Calu3 (cell line): ENCODE data around the gene GRAMD4. TPM values are rescaled to one million over a fixed set of nuclear protein-coding genes. Genes with fewer than 3 reads are reported as not detected.

Source experiments
- BruUV-seq: library from RNA; stranded (reverse); fragments of 400-500 nt; replicated peaks from 2 replicates; lab custom pipeline; 2021; lab: Mats Ljungman, UMichigan
- CTCF ChIA-PET: fragments of 300-600 bp; sonication (Branson Sonifier 250); formaldehyde crosslinking; loops from one replicate; lab custom pipeline; 2022; ENCODE audit warnings: antibody characterized with exemption; lab: Charles Lee
- DNase-seq: peaks from one replicate; pipeline ENCODE4 v3.0.0; 2022
- H3K27ac Mint-ChIP-seq: one replicate; pipeline ENCODE4 v1.8.0; 2022; ENCODE audit warnings: mixed read lengths; ENCODE audit not compliant: unreplicated experiment
- H3K27me3 Mint-ChIP-seq: one replicate; pipeline ENCODE4 v1.8.0; 2022; ENCODE audit warnings: mixed read lengths; ENCODE audit not compliant: unreplicated experiment
- H3K36me3 Mint-ChIP-seq: one replicate; pipeline ENCODE4 v1.8.0; 2022; ENCODE audit warnings: mild to moderate bottlenecking, moderate library complexity, mixed read lengths; ENCODE audit not compliant: insufficient read depth, unreplicated experiment
- H3K4me1 Mint-ChIP-seq: one replicate; pipeline ENCODE4 v1.8.0; 2022; ENCODE audit warnings: mild to moderate bottlenecking, low read depth, mixed read lengths; ENCODE audit not compliant: unreplicated experiment
- H3K4me3 Mint-ChIP-seq: one replicate; pipeline ENCODE4 v1.8.0; 2022; ENCODE audit warnings: mild to moderate bottlenecking, low read depth, moderate library complexity, mixed read lengths; ENCODE audit not compliant: unreplicated experiment
- H3K9me3 Mint-ChIP-seq: one replicate; pipeline ENCODE4 v1.8.0; 2022; ENCODE audit warnings: low read depth, mixed read lengths; ENCODE audit not compliant: unreplicated experiment
- CTCF ChIP-seq: fragments of 200-600 bp; IDR thresholded peaks from one replicate; pipeline ENCODE4 v1.8.0; 2022; ENCODE audit warnings: antibody characterized with exemption; ENCODE audit not compliant: unreplicated experiment
- intact Hi-C: fragments of 100-400 bp; cut with micrococcal nuclease; formaldehyde crosslinking; loops from one replicate; pipeline ENCODE4 v1.10.0; 2022; ENCODE audit not compliant: unreplicated experiment
- total RNA-seq: library from RNA; stranded (reverse); gene quantifications from 2 replicates; pipeline ENCODE4 v1.2.3, GENCODE V29; 2022

The GRAMD4 gene
- total RNA-seq, 1 experiment from 2014 or later = 61.2 TPM

DNA sequence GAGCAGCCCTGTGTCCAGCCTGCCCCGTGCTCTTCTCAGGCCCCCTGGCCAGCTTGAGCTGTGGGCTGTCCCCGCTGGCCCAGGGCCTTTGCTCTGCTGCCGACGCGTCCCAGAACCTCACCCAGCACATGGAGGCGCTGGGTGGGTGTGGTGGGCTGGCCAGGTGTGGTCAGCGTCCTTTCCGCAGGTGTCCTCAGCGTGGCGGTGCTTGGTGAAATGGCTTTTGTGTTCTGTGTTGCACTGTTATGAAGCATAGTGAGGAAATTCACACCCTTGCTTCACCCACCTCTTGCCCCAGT is 37.4 kb downstream of the GRAMD4 start:
- H3K4me1 Mint-ChIP-seq = peaks cover 27% of the 10 kb centered on the region
- BruUV-seq = no TSS peak
- no peak for TF ChIP-seq CTCF
- no peak overlapping the region for H3K4me3 Mint-ChIP-seq
- no peaks in the 10 kb centered on the region for H3K27me3 Mint-ChIP-seq
- H3K9me3 Mint-ChIP-seq = no peaks in the 10 kb centered on the region
- CTCF ChIA-PET = no interaction called here
- H3K27ac Mint-ChIP-seq = no peak overlapping the region
- intact Hi-C loops = no loop called here
- peaks cover 12% of the 10 kb centered on the region for H3K36me3 Mint-ChIP-seq
- no peak for DNase-seq

DNA sequence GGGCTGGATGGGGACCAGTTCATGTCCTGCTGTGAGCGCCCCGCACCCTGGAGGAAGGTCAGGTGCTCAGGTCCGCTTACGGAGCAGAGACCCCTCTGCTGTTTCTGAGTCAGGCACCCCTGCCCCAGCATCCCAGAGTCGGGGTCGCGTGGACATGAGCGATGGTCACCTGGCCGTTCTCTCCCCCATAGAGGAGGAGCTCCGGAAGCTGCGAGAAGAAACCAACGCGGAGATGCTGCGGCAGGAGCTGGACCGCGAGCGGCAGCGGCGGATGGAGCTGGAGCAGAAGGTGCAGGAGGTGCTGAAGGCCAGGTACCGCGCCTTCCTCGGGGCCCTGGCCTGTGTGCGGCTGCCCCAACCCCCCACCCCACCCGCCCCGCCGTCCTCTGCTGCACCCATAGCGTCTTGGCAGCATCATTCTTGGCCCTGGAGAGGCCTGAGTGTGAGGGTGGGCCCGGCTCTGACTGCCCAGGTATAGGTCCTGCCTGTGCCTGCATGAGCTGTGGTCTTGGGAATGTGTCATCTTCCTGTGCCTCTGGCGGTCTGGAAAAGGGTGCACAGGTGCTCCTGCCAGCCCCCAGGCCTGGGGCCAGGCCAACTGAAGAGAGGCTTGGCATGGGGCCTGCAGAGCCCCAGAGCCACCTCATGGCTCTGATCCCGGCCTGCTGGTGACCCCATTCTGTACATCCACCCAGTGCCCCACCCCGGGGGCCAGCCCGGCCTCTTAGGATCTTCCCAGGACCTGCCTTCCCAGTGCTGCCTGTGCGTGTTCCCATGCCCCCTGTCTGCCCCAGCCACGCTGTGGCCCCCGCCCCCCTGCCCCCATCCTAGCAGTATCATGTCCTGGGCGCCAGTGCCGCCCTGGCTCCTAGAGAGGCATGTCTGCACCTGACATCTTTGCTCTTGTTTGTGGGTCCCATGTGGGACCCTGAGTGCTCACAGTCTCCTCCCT is 38.1 kb downstream of the GRAMD4 start:
- Mint-ChIP-seq H3K36me3 (peaks cover 10% of the 10 kb centered on the region), H3K4me3 (no peak overlapping the region), H3K9me3 (no peaks in the 10 kb centered on the region), H3K27ac (no peak overlapping the region), H3K27me3 (no peaks in the 10 kb centered on the region), H3K4me1 (peaks cover 22% of the 10 kb centered on the region)
- BruUV-seq = no TSS peak
- no peak for DNase-seq
- CTCF ChIA-PET = no interaction called here
- intact Hi-C loops = no loop called here
- no peak for TF ChIP-seq CTCF

DNA sequence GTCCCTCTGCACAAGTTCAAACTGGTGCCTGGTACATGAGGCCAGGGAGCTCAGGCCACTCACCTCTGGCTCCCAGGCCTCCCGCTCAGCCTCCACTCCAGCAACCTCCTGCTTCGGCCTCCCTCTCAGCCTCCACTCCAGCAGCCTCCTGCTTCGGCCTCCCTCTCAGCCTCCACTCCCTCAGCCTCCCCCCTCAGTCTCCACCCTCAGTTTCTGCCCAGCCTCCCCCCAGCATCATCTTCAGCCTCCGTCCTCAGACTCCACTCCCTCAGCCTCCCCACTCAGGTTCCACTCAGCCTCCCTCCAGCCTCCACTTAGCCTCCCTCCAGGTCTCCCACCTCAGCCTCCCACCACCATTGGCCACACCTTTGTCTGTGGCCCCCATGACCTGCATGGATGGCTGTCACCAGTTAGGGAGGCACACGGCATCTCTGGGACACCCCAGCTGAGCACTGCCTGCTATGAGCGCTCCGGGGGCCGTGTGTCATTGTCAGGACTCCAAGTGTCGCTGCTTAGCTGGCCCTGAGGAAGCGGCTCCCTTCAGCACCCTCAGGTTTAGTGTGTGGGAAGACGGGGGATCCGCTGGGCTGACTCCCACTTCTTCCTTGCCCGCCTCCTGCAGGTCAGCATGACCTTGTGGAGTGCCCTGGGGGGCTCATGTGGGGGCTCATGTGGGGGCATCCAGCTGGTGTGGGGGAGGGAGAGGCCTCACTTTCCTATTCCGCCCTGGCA is 39.0 kb downstream of the GRAMD4 start:
- BruUV-seq = no TSS peak
- Mint-ChIP-seq H3K27ac (no peak overlapping the region), H3K36me3 (peaks cover 15% of the 10 kb centered on the region), H3K4me1 (peaks cover 22% of the 10 kb centered on the region), H3K27me3 (no peaks in the 10 kb centered on the region), H3K4me3 (no peak overlapping the region), H3K9me3 (no peaks in the 10 kb centered on the region)
- CTCF ChIA-PET = interaction anchor here (1.9 kb wide), 1 partner anchor 96 kb away, joined by 8 read pairs; no protein-coding TSS in a partner anchor
- DNase-seq = no peak
- intact Hi-C loops = no loop called here
- no peak for TF ChIP-seq CTCF

DNA sequence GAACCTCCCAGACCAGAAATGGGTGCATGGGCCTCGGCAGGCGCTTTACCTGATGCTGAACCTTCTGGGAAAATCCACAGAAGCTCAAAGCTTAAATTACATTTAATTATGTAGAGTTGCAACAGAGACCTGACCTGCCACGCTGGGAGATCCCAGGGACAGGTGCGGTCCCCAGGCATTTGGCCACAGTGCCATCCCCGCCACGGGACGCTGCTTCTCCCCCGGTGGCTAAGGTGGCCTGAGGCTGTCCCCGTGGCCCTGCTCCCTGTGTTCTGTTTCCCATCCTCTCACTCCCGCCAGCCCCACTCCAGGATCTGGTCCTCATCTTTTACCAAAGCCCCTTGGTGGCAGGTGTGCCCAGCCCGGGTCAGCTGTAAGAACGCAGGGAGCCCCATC is 39.6 kb downstream of the GRAMD4 start:
- no peak for TF ChIP-seq CTCF
- Mint-ChIP-seq H3K27ac (no peak overlapping the region), H3K27me3 (no peaks in the 10 kb centered on the region), H3K36me3 (peaks cover 15% of the 10 kb centered on the region), H3K4me3 (no peak overlapping the region), H3K4me1 (peaks cover 22% of the 10 kb centered on the region), H3K9me3 (no peaks in the 10 kb centered on the region)
- intact Hi-C loops = loop anchor here (10.0 kb wide), 2 partner anchors 55 to 95 kb away; no protein-coding TSS in a partner anchor
- DNase-seq = no peak
- no TSS peak for BruUV-seq
- CTCF ChIA-PET = interaction anchor here (1.9 kb wide), 1 partner anchor 96 kb away, joined by 8 read pairs; no protein-coding TSS in a partner anchor
